GM21367 (cell line): Measurements from ENCODE around the gene CPT1B.

Source experiments
- ATAC-seq: cut with Tn5 transposase; IDR thresholded peaks from one replicate; pipeline ENCODE4 v1.9.1; 2021; ENCODE audit not compliant: unreplicated experiment

Gene CPT1B

GRCh38 chr22:50587407-50587806 is 9.2 kb upstream of the CPT1B start:
- ATAC-seq, result no peak

DNA sequence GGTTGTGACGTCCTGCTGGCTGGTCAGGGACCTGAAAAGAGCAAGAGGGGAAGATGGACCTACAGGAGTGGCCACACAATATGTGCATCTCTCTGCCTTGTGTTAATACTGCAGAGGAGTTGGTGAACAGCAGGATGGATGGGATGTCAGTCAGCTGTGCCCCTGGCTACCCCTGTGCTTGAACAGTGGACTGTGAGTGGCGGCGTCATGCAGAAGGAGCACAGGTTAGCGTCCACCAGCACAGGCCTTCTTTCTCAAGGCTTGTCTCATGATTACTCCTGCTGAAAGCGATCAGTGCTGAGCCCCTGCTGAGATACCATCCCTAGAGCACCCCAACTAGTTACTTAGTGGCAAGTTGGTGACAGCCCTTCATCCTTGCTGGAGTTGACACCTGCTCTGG is 8.2 kb upstream of the CPT1B start:
- no peak for ATAC-seq

GRCh38 chr22:50585781-50586180 is 7.6 kb upstream of the CPT1B start:
- no peak for ATAC-seq

DNA sequence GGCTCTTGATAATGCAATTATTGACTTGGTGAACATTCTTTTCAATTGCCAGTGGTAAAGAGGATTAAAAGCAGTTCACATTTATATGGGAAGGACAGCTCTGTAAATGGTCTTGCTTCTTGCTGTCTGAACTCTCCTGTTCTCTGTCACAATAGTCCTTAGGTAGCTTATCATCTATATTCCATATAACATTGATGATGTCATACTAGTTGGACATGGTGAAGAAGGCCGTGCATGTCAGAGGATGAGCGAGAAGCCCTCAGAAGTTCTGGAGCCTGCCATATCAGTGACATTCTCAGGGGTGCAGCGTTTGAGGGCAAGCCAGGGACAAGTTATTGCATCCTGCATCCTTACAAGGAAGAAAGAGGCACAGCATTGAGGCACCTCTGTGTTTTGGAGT is 7.0 kb upstream of the CPT1B start:
- ATAC-seq, result no peak

GRCh38 chr22:50584106-50585096 is 6.2 kb upstream of the CPT1B start:
- no peak for ATAC-seq

DNA sequence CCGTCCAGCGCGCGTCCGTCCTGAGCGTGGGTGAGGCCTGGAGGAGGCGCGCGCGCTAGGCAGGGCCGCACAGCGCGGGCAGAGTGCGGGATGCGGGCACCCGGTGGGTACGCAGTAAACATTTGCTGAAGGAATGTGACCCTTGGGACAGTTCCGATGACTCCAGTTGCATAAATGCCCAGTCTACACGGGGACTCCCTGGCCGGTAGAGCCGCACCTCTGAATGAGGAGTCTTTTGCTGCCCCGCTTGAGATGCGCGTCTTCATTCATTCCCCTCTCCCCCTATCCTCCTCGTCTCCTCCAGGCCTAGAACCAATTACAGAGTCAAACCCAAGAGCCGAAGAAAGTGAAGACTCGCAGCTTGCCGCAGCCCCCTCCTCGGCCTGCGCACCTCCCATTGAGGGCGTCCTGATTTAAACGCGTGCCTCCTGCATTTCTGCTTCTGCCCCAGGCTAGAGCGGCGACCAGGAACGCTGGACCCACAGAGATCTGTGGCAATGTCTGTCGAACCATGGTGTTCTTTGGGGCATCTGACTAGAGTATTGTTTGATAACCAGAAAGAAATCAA is 5.2 kb upstream of the CPT1B start:
- peak; percentile 12 for ATAC-seq

- peak; percentile 79 for ATAC-seq
Measured at GRCh38 chr22:50582493-50583293, 4.5 kb upstream of the CPT1B start, which contains the start of gene CHKB. TSS of gene CHKB (minus strand) at chr22:50582849. CDS start at chr22:50582781, 68 bp downstream.

- ATAC-seq, result peak; percentile 2
Measured at GRCh38 chr22:50581950-50582492, 3.8 kb upstream of the CPT1B start.

DNA sequence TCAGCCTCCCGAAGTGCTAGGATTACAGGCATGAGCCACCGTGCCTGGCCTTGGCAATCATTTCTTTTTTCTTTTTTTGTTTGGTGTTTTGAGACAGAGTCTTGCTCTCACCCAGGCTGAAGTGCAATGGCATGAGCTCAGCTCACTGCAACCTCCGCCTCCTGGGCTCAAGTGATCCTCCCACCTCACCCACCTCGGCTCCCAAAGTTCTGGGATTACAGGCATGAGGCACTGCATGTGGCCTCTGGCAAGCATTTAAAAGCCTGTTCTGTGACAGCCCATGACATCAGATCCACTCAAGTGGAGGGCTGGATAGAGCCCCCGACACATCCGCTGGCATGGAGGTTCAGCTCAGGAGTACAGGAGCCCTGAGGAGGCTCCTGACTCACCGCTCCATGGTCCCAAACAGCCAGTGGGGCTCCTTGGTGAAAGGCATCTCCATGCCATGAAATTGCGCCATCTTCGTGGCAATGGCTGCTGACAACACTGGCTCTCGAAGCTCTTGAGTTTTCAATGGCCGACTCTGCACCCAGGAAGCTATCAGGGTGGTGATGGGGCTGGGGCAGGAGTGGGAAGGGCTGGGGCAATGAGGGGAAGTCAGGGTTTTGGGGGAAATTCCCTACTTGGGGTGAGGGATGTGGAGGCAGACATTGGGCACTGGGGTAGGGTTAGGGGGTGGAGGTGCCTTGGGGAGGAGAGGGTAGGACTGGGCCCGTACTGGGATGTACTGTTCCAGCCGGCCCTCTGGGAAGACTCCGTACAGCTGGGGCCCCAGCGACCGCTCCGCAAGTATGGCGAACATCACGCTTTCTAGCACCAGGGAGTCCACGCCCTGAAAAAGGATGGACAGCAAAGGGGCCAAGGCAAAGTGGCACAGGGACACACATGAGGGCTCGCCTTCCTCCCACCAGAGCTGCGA is 3.1 kb upstream of the CPT1B start:
- no peak for ATAC-seq

- no peak for ATAC-seq
Measured at GRCh38 chr22:50579752-50580151, 1.5 kb upstream of the CPT1B start.

- ATAC-seq, result no peak
Measured at GRCh38 chr22:50578776-50579310, 616 bp upstream of the CPT1B start.

- ATAC-seq, result no peak
Measured at GRCh38 chr22:50577697-50577986, 585 bp downstream of the CPT1B start.

DNA sequence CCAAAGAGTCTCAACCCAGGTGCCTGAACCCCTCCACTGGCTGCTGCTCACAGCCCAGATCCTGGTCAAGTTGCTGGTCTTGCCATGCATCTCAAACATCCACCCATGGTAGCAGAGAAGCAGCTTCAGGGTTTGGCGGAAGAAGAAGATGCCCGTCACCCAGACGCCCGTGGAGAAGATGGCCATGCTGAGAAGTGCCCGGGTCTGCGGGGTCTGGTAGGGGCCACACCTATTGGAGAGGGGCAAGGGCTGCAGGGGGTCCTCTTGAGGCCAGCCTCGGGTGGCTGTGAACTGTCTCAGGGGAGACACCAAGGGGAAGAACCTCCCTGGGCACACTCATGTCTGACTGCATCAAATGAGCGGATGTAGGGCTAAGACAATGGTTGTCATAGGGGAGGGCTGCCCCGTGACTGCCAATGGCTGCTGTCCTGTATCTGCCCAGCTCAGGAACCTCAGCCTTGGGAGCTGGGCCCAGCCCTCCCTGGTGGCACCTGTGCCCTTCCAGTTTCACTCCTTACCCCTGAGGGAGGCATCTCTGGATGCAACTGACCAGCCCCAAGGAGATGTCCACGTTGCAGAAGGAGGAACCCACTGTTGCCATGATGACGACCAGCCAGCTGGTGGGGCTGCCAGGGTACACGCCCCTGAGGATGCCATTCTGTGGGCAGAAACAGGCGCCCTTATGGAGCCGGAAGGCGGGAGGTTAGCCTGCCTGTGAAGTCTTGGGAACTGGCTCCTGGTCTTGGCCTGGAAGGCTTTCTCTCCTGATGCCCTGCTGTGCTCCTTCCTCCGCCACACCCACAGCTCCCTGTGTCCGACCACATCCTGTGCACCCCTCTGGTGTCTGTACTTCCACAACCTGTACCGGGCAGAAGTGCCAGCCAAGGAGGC is 1.2 kb downstream of the CPT1B start:
- no peak for ATAC-seq

- no peak for ATAC-seq
Measured at GRCh38 chr22:50576070-50576469, 2.2 kb downstream of the CPT1B start.

- no peak for ATAC-seq
Measured at GRCh38 chr22:50575426-50575941, 2.7 kb downstream of the CPT1B start.

- no peak for ATAC-seq
Measured at GRCh38 chr22:50574383-50574755, 3.9 kb downstream of the CPT1B start.

DNA sequence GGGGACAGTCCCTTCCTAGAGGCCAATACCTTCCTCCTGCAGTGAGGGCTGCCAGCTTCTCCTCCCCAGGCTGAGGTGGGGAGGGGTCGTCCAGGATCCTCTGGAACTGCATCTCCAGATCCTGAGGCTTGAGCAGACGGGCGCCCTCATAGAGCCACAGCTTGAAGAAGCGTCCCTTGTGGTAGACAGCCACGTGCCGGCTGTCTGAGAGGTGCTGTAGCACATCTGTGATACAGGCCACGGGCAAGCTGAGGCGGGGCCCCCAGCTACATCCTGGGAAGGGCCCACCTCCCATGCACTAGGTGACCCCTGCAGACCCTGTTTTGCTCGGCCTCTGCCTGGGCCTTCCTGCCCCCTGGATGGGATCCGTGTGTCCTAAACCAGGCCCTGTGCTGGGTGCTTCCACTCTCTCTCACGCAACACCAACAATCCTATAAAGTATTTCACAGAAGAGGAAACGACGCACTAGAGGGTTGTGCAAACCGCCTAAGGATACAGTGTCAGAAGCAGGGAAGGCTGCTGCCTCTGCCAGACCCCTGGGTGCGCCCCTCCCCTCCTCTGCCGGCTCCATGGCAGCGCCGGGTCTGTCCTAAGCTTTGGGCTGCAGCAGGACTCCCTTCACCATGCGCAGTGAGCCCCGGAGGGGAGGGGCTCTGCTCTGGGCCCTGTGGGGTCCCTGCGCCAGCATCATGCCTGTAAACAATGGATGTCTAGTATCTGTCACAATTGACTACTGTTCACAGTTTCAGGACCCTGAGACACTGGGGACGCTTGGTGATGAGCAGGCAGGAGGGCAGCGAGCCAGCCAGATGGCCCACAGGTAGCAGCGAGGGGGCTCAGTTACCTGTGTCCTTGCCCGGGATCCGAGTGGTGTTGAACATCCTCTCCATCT is 4.5 kb downstream of the CPT1B start:
- no peak for ATAC-seq

- no peak for ATAC-seq
Measured at GRCh38 chr22:50572965-50573364, 5.3 kb downstream of the CPT1B start.
